ENCODE measurements around the gene IQGAP2.

IQGAP2 gene

DNA sequence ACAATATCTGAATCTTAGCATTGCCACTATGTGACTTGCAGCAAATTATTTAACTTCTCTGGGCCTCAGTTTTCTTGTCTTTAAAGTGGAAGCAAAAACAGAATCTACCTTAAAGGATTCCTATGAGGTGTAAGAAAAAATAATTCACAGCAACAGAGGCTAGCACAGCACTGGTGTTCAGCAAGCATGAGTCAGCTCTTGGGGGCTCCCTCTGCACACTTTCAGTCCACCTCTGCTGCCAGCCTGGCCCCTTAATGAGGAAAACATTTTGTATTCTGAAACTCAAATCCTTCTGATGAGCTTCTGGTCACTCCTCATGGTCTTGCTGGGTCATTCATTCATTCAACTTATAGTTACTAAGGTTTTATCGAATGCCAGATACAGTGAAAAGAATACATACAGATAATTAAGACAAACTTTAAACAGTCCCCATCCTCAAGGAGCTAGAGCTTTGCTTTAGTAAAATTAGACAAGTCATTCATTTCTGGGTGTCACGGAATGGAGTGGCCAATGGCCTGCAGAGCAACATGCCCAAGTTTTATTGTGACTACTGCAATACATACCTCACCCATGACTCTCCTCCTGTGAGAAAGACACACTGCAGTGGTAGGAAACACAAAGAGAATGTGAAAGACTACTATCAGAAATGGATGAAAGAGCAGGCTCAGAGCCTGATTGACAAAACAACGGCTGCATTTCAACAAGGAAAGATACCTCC is 26.8 kb upstream of the IQGAP2 start:
- no peak for DNase-seq (ENCODE audit: extremely low spot score)
- ChIA-PET POLR2A (no interaction called here), CTCF (no interaction called here)
- TF ChIP-seq FOXM1 (IDR thresholded peaks at IDR 0.05; ENCODE audit: borderline replicate concordance) (no peak), ZNF384 (IDR thresholded peaks at IDR 0.05) (no peak), LEF1 (IDR thresholded peaks at IDR 0.05; ENCODE audit: borderline replicate concordance) (no peak), ARNT (IDR thresholded peaks at IDR 0.05) (no peak), SP1 (IDR thresholded peaks at IDR 0.05) (no peak), NFRKB (IDR thresholded peaks at IDR 0.05) (no peak), TARDBP (IDR thresholded peaks at IDR 0.05) (no peak), ELF4 (IDR thresholded peaks at IDR 0.05) (no peak), HDGF (IDR thresholded peaks at IDR 0.05; ENCODE audit: borderline replicate concordance) (no peak), BHLHE40 (IDR thresholded peaks at IDR 0.05; ENCODE audit: borderline replicate concordance) (no peak), FOXA1 (IDR thresholded peaks at IDR 0.05) (no peak), CTBP1 (IDR thresholded peaks at IDR 0.05; ENCODE audit: borderline replicate concordance) (no peak), SUZ12 (IDR thresholded peaks at IDR 0.05) (no peak), L3MBTL2 (conservative IDR thresholded peaks at IDR 0.05) (no peak), FOXK2 (IDR thresholded peaks at IDR 0.05) (no peak)
- TF ChIP-seq, protein P1, sequence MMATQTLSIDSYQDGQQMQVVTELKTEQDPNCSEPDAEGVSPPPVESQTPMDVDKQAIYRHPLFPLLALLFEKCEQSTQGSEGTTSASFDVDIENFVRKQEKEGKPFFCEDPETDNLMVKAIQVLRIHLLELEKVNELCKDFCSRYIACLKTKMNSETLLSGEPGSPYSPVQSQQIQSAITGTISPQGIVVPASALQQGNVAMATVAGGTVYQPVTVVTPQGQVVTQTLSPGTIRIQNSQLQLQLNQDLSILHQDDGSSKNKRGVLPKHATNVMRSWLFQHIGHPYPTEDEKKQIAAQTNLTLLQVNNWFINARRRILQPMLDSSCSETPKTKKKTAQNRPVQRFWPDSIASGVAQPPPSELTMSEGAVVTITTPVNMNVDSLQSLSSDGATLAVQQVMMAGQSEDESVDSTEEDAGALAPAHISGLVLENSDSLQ (IDR thresholded peaks at IDR 0.05): no peak

DNA sequence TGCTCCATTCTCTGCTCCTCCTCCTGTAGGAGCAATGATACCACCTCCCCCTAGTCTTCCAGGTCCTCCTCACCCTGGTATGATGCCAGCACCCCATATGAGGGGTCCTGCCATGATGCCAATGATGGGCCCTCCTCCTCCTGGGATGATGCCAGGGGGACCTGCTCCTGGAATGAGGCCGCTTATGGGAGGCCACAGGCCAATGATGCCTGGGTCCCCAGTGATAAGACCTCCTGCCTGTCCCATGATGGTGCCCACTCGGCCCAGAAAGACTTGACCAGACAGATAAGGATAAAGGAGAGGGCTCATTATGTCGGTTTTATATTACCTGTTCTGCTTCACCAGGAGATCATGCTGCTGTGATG is 26.2 kb upstream of the IQGAP2 start:
- ChIA-PET CTCF (no interaction called here), POLR2A (no interaction called here)
- no peak for DNase-seq (ENCODE audit: extremely low spot score)
- no peak for TF ChIP-seq SUZ12 (IDR thresholded peaks at IDR 0.05)
- no peak for TF ChIP-seq ZNF384 (IDR thresholded peaks at IDR 0.05)
- TF ChIP-seq FOXM1 (IDR thresholded peaks at IDR 0.05; ENCODE audit: borderline replicate concordance): no peak
- no peak for TF ChIP-seq NFRKB (IDR thresholded peaks at IDR 0.05)
- no peak for TF ChIP-seq TARDBP (IDR thresholded peaks at IDR 0.05)

DNA sequence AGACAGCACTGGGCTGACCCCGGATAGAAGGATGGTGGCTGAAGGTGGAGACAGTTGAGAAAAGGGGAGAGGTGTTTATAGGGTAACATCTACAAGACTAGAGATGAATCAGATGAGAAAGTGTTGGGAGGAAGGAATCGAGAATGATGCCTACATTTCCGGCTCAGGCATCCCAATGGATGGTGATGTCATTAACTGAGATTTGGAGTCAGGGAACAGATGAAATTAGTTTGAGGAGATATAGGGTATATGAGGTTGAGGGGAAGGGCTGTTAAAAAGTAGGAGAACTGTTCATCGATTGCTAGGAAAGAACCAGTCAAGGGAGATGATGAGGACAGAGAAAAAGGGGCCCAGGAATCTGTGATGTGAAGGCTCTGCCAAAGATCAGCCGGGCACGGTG is 24.7 kb upstream of the IQGAP2 start:
- ChIA-PET CTCF (no interaction called here), POLR2A (no interaction called here)
- DNase-seq (ENCODE audit: extremely low spot score): no peak
- TF ChIP-seq CTBP1 (IDR thresholded peaks at IDR 0.05; ENCODE audit: borderline replicate concordance) (no peak), LEF1 (IDR thresholded peaks at IDR 0.05; ENCODE audit: borderline replicate concordance) (no peak)

DNA sequence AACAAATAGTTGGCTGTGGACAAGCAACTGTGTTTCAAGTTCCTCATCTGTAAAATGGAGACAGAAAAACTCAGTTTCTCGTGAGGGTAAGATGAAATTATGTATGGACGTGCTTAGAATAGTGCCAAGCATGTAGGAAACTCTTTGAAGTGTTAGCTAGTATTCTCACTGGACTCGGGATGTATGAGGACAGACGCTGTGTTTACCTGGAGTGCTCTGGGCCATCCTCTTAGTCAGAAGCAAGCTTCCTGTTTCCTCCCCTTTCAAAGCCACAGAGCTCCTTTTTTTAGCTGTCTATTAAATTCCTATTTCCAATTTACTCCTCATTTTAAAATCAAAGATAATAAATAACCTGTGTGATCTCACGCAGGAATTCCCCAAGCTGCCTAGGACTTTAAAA is 23.8 kb upstream of the IQGAP2 start:
- ChIA-PET CTCF (interaction anchor here (0.7 kb wide), 1 partner anchor 70 kb away, joined by 4 read pairs; no protein-coding TSS in a partner anchor), POLR2A (no interaction called here)

DNA sequence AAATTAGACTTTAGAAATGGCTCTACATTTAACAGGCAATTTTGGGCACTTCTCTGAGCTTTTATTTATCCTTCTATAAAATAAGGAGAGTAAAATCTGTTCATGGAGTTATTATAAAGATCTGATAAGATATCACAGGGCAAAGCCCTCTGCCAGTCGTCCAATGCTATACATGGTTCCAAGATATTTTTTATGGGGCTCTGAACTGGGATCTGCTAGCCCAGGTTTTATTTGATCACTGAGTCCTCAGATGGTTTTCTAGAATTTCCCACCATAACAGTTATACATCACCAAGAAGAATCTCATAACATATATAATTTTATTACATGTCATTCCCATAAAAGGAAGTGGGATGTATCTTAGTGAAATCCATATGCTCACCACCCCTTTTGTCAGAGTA is 23.2 kb upstream of the IQGAP2 start:
- POLR2A ChIA-PET: no interaction called here

More for the DNA sequence above, 23.8 kb upstream of the IQGAP2 start:
- TF ChIP-seq, protein P1 (IDR thresholded peaks at IDR 0.05): no peak
- TF ChIP-seq FOXK2 (IDR thresholded peaks at IDR 0.05): no peak
- TF ChIP-seq ZNF384 (IDR thresholded peaks at IDR 0.05): no peak
- no peak for TF ChIP-seq BHLHE40 (IDR thresholded peaks at IDR 0.05; ENCODE audit: borderline replicate concordance)
- TF ChIP-seq ARNT (IDR thresholded peaks at IDR 0.05): no peak
- no peak for TF ChIP-seq CTBP1 (IDR thresholded peaks at IDR 0.05; ENCODE audit: borderline replicate concordance)
- no peak for TF ChIP-seq FOXA1 (IDR thresholded peaks at IDR 0.05)
- TF ChIP-seq ELF4 (IDR thresholded peaks at IDR 0.05): no peak
- TF ChIP-seq NFRKB (IDR thresholded peaks at IDR 0.05): no peak
- TF ChIP-seq HDGF (IDR thresholded peaks at IDR 0.05; ENCODE audit: borderline replicate concordance): no peak
- TF ChIP-seq LEF1 (IDR thresholded peaks at IDR 0.05; ENCODE audit: borderline replicate concordance): no peak
- no peak for TF ChIP-seq FOXM1 (IDR thresholded peaks at IDR 0.05; ENCODE audit: borderline replicate concordance)
- TF ChIP-seq TARDBP (IDR thresholded peaks at IDR 0.05): no peak
- TF ChIP-seq L3MBTL2 (conservative IDR thresholded peaks at IDR 0.05): no peak
- TF ChIP-seq SUZ12 (IDR thresholded peaks at IDR 0.05): no peak
- TF ChIP-seq SP1 (IDR thresholded peaks at IDR 0.05): no peak
- DNase-seq (ENCODE audit: extremely low spot score): no peak

More for the DNA sequence above, 23.2 kb upstream of the IQGAP2 start:
- CTCF ChIA-PET: no interaction called here
- TF ChIP-seq HDGF (IDR thresholded peaks at IDR 0.05; ENCODE audit: borderline replicate concordance): no peak
- TF ChIP-seq BHLHE40 (IDR thresholded peaks at IDR 0.05; ENCODE audit: borderline replicate concordance): no peak
- no peak for TF ChIP-seq ELF4 (IDR thresholded peaks at IDR 0.05)
- TF ChIP-seq FOXK2 (IDR thresholded peaks at IDR 0.05): no peak
- no peak for TF ChIP-seq ARNT (IDR thresholded peaks at IDR 0.05)
- TF ChIP-seq SUZ12 (IDR thresholded peaks at IDR 0.05): no peak
- no peak for TF ChIP-seq CTBP1 (IDR thresholded peaks at IDR 0.05; ENCODE audit: borderline replicate concordance)
- TF ChIP-seq L3MBTL2 (conservative IDR thresholded peaks at IDR 0.05): no peak
- TF ChIP-seq SP1 (IDR thresholded peaks at IDR 0.05): no peak
- TF ChIP-seq TARDBP (IDR thresholded peaks at IDR 0.05): no peak
- TF ChIP-seq LEF1 (IDR thresholded peaks at IDR 0.05; ENCODE audit: borderline replicate concordance): no peak
- TF ChIP-seq FOXM1 (IDR thresholded peaks at IDR 0.05; ENCODE audit: borderline replicate concordance): no peak
- TF ChIP-seq ZNF384 (IDR thresholded peaks at IDR 0.05): no peak
- TF ChIP-seq, protein P1 (IDR thresholded peaks at IDR 0.05): no peak
- no peak for TF ChIP-seq NFRKB (IDR thresholded peaks at IDR 0.05)
- TF ChIP-seq FOXA1 (IDR thresholded peaks at IDR 0.05): no peak
- no peak for DNase-seq (ENCODE audit: extremely low spot score)
